ENCODE measurements around the gene NKX2-4.
A peak's percentile ranks its signal among the peaks of the same experiment; 100 is the strongest.
"Not testable (repeated sequence)": the region's sequence is repeated elsewhere in the genome, so short reads cannot be mapped to it uniquely, and the experiment has no call there.

Gene NKX2-4

GRCh38 chr20:21397341-21398108 is at the start of gene NKX2-4:
TSS of gene NKX2-4 (minus strand) at chr20:21397526. CDS start at chr20:21397399, 127 bp downstream.
- no peak for DNase-seq

DNA sequence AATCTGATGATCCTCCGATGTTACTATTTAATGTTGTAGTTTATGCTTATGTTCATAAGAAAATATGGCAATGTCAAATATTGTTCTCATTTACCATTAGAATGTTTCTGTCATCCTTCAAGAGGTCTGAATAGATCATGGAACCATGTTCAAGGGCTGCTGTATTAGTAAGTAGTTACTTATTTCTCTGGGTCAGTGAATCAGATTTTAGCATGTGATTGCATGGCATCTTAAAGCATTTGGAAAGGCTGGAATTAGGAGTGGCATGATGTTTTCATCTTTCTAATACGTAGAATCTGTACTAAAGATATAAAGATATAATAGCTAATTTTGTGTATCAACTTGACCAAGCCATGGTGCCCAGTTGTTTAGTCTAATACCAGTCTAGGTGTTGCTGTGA is 40.5 kb upstream of the NKX2-4 start:
- no peak for DNase-seq

- no peak for DNase-seq
Measured at GRCh38 chr20:21437248-21437647, 39.9 kb upstream of the NKX2-4 start.

DNA sequence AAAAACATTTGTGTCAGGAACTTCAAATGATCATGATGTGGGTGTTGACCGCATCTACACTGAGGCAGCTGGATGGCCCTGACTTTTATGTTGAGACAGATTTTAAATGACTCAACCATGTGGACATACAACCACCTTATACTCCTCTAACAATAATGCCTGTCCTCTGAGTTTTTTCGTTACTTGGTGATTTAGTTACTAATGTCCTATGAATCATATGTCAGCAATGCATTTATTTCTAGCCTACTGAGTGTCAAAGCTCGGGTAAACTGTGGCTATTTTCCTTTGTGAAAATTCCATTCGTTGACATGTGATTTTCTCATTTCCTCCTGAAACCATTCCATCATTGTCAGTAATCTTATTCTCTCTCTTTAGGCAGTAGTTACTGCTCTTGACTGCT is 38.9 kb upstream of the NKX2-4 start:
- DNase-seq = no peak

DNA sequence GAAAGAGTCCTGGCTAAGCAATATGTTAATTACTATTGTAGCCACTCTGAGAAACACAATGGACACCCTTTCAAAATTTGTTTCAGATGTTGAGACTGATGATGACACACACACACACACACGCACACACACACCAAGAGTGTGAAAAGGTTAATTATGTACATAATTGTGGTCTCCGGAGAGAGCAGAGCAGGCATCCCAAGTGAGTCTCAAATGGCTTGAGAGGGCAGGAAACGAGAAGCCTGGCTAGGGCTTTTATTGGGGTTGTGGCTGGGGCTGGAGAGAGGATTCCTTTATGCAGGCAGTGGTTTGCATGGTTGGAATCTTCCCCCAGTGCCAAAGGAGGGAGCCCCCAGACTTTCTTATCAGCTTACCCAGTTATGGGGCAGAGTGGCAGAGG is 38.2 kb upstream of the NKX2-4 start:
- no peak for DNase-seq

GRCh38 chr20:21433329-21433890 is 36.1 kb upstream of the NKX2-4 start:
- no peak for DNase-seq

DNA sequence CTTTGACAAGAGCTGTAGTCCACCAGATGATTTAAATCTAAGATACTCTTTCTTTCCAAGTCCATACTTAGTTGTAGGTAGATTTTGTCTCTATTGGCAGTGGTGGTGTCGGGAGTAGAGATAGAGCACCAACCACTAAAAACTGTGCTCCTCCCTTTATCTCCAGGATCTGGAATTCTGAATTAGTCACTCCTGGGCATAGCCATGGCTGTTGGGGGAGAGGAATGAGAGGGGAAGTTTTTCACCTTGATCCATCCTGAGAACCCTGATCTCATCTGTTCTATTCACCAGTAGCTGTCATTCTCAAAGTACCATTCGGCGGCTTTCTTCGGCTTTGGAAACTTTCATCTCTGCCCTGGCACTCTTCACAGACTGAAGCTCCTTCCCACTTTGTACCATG is 35.6 kb upstream of the NKX2-4 start:
- DNase-seq = no peak

GRCh38 chr20:21430020-21430419 is 32.7 kb upstream of the NKX2-4 start:
- DNase-seq = no peak

DNA sequence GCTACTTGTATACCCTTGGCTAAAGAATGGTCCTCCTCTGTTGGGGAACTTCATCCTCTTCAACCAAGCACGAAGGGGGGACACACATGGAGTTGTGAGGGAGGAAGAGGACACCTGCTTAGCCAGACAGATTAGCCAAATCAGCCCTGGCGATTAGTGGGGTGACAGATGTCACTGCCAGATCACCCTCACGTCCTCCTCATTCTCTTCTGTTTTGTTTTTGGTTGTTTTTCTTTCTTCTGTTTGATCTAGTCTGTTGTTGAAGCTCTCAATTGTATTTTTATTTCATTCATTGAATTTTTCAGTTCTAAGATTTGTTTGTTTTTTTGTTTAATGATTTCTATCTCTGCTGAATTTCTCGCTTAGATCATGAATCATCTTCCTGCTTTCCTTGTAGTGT is 27.5 kb upstream of the NKX2-4 start:
- no peak for DNase-seq

DNA sequence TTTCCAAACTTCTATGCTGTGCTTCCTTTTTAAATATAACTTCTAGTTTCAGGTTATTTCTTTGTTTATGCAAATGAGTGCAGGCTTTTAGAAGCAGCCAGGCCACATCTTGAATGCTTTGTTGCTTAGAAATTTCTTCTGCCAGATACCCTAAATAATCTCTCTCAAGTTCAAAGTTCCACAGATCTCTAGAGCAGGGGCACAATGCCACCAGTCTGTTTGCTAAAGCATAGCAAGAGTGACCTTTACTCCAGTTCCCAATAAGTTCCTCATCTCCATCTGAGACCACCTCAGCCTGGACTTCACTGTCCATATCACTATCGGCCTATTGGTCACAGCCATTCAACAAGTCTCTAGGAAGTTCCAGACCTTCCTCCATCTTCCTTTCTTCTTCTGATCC is 26.4 kb upstream of the NKX2-4 start:
- DNase-seq = not testable (repeated sequence)

GRCh38 chr20:21421601-21422236 is 24.4 kb upstream of the NKX2-4 start:
- no peak for DNase-seq

GRCh38 chr20:21419147-21419546 is 21.8 kb upstream of the NKX2-4 start:
- DNase-seq = not testable (repeated sequence)

DNA sequence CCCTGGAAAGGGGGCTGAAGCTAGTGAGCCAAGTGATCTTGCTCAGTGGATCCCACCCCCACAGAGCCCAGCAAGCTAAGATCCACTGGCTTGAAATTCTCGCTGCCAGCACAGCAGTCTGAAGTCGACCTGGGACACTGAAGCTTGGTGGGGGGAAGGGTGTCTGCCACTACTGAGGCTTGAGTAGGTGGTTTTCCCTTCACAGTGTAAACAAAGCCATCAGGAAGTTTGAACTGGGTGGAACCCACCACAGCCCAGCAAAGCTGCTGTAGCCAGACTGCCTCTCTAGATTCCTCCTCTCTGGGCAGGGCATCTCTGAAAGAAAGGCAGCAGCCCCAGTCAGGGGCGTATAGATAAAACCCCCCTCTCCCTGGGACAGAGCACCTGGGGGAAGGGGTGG is 16.7 kb upstream of the NKX2-4 start:
- DNase-seq = not testable (repeated sequence)

DNA sequence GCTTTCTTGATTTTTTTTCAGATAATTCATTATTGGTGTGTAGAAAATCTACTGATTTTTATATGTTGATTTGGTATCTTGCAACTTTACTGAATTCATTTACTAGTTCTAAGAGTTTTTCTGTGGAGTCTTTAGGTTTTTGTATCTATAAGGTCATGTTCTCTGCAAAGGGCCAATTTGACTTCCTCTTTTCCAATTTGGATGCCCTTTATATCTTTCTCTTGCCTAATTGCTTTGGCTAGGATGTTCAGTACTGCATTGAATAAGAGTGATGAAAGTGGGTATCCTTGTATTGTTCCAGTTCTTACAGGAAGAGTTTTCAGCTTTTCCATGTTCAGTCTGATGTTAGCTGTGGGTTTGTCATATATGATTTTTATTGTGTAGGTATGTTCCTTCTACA is 14.4 kb upstream of the NKX2-4 start:
- DNase-seq = no peak

DNA sequence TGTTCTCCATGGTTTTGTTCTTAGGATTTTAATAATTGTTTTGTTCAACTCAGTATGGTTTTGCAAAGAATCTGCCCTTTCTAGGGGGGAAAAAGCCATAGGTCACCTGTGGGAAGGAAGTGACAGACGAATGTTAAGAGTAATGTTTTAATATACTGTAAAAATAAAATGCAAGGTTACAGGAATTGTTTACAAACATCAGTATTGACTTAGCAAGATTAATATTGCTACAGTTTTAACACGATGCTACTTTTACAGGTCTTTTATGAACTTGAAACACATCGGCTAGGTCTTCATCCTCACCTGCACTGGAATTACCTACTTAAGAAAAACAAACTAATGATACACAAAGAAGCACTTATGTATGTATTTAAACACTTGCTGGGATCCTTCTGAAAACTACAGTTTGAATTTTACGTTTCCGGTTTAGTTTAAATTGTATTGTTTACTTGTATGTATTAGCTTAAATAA is 1.7 kb upstream of the NKX2-4 start:
- DNase-seq = no peak

DNA sequence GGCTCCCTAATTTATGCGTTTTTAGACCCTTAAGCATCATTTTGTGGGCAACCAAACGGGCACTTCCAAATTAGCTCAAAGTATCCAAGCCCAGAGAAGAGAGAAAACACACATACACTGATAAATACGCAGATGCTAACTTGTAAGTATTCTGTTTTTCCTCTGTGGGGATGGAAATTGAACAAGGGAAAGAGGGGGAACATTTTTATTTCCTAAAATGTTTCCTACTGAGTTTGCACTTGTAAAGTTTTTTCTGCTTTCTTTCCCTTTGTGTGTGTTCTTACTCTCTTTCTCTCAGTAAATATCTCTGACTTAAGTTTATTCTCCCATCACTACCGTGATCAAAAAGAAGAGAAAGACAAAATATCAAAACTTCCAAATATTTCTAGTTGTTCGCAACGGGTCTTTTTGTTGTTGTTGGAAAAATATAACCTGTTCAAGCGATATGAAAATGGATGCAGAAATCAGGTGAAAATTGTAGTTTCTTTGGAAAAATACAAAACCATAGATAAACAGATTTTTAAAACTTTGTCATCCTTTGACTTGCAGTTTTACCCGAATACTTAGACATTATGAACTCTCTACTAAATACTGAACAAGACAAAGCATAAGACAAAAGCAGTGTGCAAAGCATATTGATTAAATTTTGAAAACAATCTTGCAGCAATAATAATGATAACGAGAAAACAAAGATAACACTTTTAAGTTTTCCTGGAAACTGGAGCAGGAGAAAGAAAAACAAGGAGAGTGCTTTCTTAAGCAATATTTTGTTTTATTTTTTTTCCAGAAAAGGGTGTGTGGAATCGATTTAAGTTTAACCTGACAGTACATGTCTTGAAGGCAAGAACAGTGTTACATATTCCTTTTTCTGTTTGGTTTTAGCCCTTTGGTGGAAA is 1.0 kb upstream of the NKX2-4 start:
- no peak for DNase-seq

DNA sequence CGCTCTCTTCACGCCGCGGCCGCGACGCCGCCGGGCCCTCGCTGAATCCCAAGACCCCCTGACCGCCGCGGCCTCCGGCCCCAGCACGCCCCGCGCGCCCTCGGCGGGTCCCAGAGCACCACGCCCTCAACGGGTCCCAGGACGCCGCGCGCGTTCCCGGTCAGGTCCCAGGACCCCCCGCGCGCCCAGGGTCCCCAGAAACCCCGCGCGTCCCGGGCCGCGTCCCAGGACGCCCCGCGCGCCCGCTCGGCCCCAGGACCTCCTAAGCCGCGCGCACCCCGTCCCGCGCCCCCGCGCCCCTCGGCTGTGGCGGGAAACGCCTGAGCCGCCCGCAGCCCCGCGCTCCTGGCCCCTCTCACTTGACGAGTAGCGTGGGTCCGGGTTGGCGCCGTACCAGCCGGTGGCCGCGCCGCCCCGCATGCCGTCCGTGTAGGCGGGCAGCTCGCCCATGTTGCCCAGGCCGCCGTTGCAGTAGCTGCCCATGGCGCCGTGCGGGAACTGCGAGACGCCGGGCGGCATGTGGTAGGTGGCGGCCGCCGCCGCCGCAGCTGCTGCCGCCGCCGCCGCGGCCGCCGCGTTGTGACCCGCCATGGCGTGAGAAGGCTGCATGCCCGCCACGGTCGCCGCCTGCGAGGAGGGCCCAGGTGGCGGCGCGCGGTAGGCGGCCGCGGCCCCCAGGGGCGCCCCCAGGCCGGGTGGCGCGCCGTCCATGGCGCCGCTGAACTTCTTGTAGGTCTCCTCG is 556 bp downstream of the NKX2-4 start:
- DNase-seq = no peak

DNA sequence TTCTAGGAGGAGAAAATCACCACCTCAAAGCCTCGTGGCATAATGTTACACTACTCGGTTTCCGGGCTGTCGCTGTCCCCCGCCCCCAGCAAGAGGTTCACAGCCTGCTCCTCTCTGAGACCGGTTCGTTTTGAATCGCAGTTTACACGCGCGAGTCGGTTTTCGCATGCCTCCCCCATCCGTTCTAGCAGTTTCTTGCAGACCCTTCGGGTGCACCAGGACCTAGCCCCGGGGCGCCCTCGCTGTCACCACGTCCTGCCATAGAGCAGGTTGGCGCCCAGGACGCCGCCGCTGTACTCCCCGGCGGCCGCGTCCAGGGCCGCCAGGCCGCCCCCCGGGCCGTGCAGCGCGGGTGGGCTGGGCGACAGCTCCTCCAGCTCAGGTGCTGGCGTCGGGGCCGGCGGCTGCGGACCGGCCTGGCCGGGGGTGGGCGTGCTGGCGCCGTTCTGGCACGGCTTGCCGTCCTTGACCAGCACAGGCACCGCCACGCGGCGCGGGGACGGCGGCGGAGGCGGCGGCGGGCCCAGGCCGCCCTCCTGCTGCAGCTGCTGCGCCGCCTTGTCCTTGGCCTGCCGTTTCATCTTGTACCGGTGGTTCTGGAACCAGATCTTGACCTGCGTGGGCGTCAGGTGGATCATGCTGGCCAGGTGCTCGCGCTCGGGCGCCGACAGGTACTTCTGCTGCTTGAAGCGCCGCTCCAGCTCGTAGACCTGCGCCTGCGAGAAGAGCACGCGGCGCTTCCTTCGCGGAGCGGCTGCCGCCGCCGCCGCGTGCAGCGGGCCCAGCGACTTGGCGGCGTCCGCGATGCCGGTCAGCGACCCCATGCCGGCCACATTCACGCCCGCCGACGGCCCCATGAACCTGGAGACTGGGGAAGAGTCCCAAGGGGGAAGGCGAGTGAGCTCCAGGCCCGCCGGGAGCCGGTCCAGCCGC is 1.4 kb downstream of the NKX2-4 start:
- peak; percentile 39 to 47 for DNase-seq

DNA sequence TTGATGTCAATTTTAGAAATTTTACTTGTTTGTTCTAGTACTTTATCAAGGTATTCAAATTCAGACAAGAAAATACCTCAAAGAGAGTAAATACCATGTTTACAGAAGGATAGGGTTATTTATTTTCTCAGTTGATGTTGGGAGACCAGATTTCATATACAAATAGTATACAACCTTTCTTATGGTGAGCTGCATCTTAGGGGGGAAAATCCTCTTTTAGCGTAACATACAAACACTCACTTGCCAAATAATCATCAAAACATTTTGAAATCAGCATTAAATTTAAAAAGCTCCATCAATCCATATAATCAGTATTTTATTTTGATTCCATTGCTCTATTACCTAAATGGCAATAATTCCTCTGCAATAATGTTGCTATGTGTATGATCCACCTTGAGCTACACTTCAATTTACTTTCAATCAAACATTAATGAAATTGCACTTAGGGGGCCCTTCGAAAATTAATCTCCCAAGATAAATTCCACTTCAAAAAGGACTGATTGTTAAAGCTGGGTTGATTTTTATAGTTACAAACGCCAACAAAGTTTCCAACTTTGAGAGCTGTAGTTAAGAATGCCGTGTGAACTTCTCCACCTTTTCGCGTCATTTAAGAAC is 2.2 kb downstream of the NKX2-4 start:
- no peak for DNase-seq

- no peak for DNase-seq
Measured at GRCh38 chr20:21394551-21394950, 2.8 kb downstream of the NKX2-4 start.
